NCI-H1694 treated with DMSO at 0.1 percent for 48 hours (cell line): ENCODE measurements around the gene SYNPR.

ENCODE experiments used
- DNase-seq: peaks from one replicate; lab custom pipeline; 2025; lab: John Stamatoyannopoulos, UW

Gene SYNPR

DNA sequence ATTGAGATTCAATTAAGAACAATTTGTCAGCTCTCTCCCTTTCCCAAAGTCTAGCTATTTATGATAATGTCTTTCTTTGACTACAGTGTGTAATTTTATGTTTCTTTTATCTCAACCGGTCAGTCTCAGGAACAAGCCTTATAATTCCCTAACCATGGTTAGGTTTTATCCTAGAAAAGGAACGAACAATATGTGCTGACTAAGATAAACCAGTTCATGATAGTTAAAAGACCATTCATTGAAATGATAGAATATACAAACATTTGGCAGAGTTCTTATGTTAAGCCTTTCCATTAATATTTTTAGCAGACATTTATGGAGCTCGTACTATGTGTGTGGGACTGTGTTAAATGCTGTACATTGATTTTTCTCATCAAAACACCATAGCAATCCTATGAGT, 106.3 kb downstream of the SYNPR start:
- no peak for DNase-seq

DNA sequence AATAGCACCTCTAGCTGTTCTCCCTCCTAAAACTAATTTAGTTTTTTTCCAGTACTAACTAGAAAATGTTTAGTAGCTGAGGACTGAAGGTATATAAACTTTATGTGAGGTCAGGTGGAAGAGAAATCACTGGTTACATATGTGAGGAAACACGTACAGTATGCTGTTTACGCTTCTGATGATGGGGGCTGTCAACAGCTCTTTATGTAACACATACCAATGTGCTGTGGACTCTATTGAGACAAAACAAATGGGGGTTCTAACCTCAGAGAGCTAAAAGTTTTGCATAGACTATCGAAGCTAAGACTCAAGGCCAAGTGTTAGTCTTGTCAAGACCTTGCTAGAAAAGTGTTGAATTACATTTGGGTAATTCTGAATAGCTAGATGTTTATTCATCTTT, 107.5 kb downstream of the SYNPR start:
- DNase-seq, result no peak

DNA sequence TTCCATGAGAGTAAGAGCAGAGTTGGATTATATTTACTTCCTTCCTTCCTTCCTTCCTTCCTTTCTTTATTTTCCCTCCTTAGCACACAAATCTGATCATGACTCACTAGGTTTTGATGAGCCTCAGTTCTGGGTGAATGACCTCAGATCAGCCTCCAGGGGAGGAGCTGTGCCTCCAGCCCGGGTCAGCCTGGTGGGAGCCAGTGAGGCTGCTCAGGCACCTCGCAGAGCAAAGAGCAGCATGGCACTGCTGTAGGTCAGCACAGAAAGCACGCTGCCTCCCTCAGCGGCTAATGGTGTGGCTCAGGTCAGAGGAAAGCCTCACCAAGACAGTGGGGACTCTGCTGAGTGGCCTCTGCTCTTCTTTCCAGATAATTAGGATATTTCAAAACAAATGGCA, 108.5 kb downstream of the SYNPR start:
- no peak for DNase-seq

DNA sequence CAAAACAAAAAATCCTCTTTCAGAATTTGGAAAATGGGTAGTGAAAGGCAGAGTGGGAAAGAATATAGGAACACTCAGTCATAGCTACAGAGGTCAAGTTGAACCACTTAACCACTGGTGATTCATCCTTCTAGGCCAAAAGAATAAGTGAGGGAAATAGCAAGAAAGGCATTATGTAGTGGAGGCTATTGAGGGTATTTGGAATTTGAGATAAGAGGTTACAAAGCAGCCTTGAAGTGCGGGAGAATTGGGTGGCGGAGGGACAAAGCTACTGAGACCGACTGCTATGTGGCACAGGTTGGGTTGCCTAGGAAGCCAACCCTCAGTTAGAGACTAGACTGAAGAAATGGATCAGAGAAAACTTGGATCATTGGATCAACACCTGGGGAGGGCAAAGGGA, 109.5 kb downstream of the SYNPR start:
- DNase-seq, result no peak

DNA sequence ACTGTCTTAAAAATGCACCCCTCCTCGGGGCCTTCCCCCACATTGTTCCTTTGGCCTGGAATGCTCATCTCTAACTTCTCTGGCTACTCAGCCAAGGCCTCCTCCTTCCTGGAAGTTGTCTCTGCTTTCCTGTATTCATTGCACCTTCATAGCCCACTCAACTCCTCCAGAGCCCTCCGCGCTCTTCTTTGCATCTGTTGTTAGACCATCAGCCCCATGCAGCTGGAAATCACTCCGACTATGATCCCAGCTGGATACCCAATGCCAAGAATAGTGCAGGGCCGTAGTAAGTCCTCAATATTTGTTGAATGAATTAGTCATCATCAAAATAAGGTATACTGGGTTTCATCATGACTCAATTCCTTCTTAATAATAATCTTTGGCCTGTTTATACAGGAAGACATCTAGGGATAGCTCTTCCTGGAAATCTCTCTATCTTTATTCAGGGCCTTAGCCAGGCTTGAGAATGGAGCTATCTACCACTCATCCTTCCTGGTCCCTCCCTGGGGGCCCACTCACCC, 112.7 kb downstream of the SYNPR start:
- DNase-seq, result no peak

DNA sequence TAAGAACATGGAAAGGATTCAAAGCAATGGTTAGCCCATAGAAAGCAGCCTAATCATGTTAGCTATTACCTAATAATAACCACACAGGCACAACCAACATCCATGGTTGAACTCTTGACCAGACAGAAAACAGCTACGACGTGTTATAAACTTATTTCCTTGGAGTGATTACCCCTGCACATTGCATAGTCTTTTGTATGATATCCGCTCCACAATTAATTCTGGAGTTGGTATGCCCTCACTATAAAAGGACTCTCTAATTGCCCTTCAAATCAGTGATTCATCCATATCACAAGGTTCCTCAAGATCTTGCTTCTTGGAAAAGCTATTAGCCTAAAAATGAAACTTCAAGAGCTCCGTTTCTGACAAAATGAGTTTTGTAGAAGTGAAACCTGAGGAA, 117.9 kb downstream of the SYNPR start:
- DNase-seq, result no peak

DNA sequence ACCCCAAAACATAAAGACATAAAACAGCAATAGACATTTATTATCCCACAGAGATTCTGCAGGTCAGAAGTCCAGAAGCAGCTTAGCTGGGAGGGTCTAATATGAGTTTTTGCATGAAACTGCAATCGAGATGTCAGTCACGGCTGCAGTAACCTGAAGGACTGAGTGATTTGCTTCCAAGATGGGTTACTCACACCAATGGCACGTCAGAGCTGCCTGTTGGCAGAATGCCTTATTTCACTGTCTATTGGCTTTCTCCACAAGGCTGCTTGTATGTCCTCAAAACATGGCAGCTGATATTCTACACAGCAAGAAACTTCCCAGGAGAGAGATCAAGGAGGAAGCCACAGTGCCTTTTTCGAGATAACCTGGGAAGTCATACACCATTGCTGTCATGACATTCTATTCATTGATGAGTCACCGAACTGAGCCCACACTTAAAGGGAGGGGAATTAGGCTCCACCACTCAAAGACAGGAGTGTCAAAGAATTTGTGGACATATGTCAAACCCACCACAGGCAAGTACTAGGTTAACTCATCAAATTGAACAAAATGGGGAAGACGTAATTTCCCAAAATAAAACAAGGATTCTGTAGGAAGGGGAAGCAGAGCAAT, 122.2 kb downstream of the SYNPR start:
- no peak for DNase-seq

DNA sequence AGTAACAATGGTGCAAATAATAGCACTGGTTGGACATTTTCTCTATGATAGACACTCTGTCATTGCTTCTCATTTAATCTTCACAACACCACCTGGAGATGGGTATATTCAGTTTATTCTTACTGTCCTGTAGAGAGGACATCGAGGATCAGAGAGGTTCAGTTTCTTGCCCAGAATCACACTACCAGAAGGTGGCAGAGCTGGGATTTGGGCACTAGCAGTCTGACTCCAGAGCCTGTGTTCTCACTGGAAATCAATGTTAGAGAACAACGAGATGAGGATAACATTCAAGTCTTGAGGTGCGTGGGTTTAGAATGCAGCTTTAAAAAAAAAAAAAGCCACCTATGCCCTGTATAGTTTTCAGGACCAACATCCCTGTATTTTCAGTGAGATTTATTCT, 127.8 kb downstream of the SYNPR start:
- no peak for DNase-seq

DNA sequence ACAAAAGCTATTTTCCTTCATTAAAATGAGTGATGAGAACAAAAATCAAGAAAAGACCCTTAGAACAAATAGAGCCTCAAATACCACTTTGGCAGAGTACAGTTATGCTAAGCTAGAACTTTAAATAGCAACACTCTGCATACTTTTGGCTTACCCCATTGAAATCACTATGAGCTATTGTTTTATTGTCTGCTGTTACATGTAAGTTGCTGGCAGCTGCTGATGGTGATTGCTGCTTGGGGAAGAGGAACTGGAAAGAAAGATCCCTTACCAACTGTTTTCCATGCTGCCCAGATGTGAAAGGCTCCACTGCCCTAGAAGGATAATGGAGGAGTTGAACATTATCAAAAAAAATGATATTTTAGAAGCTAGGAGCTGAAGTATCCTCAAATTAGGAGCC, 135.4 kb downstream of the SYNPR start:
- no peak for DNase-seq

DNA sequence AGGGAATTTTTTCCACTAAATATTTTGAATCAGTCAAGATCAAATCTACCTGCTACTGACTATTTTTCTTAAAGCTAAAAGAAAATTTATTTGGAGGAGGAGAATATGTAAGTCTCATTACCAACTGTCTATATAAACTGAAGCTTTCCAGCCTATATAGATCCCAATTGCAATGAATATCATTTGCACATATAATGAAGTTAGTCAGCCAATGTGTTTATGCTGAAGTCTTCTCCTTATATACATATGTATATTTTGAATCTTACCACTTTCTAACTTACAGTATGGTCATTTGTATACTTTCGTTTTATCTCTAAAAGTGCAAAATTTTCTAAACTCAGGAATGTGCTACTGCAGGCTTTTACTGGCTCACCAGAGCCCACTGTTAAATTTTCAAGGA, 136.5 kb downstream of the SYNPR start:
- no peak for DNase-seq

DNA sequence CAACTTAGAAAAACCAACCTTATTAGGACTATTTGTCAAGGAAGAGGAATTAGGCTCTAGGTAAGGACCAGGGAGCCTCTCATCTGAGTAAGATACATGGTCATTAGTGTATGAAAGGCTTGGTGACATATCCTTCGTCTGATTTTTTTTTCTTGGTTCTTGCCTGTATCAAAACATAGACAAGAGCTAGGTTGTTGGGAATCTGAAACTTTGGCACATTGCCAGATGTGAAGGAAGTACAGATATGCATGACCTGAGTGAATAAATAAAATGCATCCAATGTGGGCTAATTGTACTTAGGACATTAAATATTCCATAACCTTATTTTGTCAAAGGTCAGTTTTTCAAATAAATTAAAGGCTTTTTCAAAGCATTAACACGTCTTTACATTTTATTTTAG, 151.8 kb downstream of the SYNPR start:
- no peak for DNase-seq

DNA sequence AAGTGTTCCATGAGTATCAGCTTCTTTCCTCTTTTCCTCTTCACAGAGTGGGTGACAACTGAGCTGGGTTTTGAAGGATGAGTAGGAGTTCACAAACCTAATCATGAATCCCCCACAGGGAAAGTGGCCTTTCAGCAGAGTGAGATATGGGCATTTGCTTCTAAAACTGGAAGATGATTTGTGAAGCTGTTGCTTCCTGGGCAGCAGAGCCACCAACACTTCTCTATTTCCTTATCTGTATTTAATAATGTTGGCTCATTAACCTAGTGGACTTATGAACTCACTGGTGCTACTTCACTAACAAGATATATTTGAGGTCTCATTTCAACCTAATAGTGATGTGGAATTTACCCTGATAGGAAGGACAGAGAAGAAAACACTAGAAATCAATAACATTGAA, 152.8 kb downstream of the SYNPR start:
- DNase-seq, result no peak

DNA sequence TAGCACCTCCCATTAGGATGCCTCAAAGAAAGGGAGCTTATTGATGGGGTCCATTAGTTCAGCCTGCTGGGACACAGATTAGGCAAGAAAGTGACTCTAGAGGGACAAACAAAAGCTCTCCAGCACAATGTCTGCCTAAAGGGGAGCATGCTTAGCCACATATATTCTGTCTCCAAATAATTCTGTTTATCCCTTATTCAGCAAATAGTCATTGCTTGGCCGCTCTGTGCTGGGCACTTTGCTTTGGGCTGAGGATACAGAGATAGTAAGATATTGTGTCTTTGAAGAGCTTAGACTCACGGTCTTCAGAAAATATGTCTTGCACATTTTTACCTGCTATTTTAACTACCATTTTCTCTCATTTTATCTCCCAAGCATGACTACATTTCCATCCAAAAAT, 159.8 kb downstream of the SYNPR start:
- no peak for DNase-seq

DNA sequence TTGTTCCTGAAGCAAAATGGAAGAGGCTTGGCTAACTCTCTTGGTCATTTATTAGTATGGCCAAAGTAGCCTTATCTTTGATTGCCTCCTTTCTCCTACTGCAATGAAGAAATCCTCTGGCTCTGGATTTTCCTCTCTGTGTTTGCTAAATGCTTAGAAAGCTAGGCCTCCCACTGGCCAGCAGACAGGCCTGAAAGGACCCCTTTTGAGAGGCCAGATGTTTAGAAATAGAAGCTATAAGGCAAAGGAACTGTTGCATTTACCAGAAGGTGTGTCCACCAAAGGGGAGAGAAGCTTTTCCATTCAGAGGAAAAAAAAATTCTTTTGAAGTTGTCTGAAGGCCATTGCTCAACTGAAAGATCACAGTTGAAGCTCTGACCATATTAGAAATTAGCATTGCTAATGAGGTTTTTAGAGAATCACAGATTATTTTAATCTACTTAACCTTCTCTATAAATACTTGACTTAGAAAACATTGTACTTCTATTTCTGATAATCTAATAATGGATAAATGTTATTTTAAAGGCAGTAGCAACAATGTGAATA, 160.8 kb downstream of the SYNPR start:
- DNase-seq, result no peak

DNA sequence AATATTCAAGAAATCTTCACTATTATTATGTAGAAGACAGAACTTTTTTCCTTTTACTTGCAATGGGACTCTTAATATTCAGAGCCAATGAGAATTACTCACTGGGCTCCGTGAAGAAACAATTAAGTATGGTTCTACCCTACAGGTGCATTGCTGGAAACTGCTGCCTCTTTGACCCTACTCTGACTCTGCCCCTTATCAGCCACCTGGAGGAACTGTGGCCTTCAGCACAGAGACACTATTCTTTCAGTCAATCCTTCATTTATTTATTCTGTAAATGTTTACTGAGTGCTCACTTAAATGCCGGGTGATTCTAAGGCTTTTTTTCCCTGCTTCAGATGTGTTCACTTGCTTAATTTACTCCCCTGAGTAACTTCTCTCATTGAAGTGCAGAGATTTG, 163.2 kb downstream of the SYNPR start:
- DNase-seq, result no peak

DNA sequence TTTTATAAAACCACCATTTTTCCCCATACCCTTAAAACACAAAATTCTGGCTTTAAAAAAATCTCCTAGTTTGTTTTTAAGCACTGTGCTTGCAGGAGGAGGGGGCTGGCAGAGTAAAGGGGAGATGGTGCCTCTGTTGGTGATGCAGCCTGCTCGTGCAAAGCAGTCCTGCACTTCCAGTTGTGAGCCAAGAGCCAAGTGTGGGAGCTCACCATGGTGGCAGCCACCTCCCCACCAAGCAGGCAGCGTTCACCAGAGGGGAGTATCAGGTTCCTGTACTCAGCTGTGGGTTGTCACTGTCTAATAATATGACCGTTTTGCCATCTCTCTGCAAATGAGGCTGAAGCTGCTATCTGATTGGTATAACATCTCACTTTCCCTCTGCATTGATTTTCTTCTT, 164.8 kb downstream of the SYNPR start:
- no peak for DNase-seq

DNA sequence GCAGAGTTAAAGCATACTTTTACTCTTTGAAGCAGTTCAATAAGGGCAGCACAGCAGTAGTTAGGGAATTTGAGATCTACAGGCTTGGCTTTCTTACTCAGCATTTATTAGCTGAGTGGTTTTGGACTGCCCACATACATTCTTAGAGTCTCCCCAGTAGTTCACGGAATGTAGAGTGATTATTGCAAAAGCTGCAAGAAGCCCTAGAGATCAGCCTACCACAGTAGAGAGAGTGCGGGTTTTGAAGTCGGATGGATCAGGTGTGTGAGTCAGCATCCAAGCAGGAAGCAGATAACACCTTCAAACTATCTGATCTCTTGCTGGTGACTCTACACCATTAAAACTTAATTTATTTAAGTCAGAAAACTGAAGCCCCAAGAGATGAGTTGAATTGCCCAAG, 171.9 kb downstream of the SYNPR start:
- DNase-seq, result no peak

DNA sequence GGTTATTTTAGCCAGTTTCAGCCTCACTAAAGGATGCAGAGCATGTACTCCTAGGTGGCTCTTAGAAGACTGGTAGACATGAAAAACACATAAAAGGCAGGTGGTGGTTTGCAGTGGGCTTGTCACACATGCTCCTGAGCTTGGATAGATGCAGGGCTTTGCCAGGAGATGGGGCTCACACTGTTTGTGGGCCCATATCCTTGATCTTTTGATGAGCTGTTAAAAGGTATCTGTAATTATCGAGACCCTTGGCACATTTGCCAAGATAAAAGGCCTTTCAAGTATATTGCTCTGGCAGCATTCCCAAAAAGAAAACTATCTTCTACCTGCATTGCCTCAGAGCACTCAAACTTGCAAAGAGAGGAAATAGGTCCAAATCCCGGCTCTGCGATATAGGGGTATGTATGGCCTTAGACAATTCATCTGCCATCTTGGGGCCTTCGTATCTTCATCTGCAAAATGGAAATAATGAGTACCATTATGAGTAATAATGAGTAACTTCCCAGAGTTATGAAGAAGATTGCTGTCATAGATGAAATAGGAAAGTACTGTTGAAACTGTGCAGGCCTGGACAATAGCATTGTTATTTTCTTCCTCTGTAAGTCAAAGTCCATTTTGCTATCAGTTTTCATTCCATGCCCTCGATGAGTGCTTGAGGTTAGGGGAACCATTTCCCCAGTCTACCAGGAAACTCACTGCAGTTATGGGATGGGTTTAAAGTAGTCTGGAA, 172.7 kb downstream of the SYNPR start:
- no peak for DNase-seq

DNA sequence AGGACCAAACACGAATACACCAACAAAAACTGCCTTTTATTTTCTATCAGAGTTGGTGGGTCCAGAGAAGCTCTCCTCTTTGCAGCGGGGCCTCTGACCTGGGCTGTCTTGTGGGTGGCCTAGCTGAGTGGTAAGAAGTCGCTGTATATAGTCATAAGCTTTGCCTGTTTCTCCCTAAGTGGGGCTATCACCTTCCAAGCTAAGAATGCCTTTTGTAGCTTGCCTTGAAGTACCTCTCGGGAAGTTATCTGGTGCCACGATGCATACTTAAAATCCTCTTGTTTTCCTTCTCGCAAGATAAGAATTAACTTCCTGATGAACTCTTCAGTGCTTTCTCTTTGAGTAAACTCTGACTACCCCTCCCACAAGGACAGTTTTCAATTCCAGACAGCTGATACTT, 178.8 kb downstream of the SYNPR start:
- no peak for DNase-seq

DNA sequence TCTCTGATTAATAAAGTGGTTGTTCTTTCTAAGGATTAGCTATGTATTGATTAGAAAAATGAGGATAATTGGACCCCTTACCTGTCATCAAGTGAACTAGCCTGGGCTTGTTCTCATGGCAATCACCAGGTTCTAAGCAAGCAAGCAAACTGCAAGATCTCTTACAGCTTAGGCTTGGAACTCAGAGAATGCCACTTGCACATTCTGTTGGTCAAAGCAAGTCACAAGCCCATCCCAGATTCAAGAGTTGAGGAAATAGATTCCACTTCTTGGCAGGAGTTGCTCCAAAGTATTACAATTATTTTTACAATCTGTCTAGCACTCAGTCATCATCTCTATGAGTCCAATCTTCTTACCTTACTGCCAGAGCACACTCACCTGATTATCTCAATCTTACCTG, 180.3 kb downstream of the SYNPR start:
- DNase-seq, result no peak

DNA sequence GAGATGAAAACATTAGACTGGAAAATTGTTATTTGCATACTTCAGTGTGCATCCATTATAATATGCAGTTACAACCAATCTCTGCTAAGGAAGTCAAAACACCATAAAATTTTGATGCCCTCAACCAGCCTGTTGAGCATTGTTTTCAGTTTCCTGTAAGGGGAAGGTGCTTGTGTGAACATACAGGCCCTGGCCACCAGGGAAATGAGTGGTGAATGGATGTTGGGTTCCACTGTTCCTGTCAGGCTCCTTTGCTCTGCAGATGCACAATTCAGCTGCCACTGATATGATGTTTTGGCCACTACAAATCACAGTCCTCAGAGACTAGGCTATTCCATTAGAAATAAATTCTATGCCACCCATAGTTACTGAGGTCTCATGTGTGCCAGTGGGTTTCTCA, 184.6 kb downstream of the SYNPR start:
- no peak for DNase-seq

DNA sequence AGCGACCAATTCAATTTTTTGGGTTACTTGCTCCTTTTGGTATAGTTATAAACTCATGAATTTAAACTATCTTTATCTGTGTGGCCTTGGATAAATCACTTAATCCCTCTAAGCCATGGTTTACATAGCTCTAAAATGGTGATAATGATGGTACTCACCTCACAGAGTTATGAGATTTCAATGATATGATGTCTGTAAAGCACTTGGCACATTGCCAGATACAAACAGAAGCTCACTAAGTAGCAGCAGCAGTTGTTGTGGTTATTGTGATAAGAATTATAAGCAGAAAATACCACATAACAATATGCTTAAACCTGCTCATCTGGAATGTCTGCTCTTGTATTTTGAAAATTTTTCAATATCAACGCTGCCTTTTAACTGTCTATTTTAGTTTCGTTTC, 189.3 kb downstream of the SYNPR start:
- DNase-seq, result no peak

DNA sequence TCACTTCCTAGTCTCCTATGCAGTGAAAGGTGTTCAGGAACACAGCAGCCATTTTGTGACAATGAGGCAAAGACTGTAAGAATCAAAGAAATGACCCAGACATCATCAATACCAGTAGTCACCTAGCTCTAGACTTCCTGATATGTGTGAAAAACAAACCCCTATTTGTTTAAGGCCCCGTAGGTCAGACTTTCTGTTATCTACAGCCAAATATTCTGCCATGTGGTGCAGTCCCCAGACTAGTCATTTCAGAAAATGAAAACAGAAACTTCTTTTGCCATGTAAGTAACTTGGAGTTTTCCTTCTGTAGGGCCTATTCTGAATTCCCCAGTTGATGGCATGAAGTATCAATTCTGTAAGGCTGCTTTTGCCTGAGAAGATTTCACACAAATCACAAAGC, 192.6 kb downstream of the SYNPR start:
- DNase-seq, result no peak

DNA sequence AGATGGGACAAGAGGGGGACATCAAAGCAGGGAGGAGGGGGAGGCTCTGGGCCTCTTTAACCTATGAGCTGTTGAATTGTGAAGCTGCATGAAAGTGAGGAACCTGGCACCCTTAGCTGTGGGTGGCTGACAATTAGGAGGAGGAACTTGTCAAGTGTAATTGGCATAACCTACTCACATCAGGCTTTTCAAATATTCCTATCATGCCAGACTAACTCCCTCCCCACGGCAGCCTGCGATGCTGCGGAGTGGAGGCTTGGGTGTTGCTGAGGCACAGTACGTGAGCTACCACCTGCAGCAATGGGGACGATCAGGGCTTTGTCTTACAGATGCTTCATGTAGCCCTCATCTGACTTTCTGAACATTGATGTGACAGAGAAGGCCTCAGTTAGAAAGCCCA, 193.7 kb downstream of the SYNPR start:
- DNase-seq, result no peak
